ENCODE results near the gene FGD6. TPM values are rescaled to one million over a fixed set of nuclear protein-coding genes. Genes with fewer than 3 reads are reported as not detected.

Gene FGD6
- total and polyA plus RNA-seq, 2 of the 4 experiments (the other 2 are of a cell fraction): 2.6 to 9.5 TPM

GRCh38 chr12:95158919-95159318 is 58.3 kb downstream of the FGD6 start:
- no peak overlapping the region for H3K18ac ChIP-seq (ENCODE audit: low read depth, low read length)

More at GRCh38 chr12:95158919-95159318, 58.3 kb downstream of the FGD6 start:
- in situ Hi-C loops (cut with MboI; ENCODE audit: low sequenced_read_pairs) (no loop called here), dilution Hi-C loops (cut with HindIII; ENCODE audit: low sequenced_read_pairs, unreplicated experiment) (no loop called here), intact Hi-C loops (cut with micrococcal nuclease) (no loop called here)
- Histone ChIP-seq H2AK5ac (ENCODE audit: low read depth, low read length) (no peak overlapping the region), H3K4ac (ENCODE audit: low read depth, low read length) (no peak overlapping the region), H2AFZ (replicated peaks; ENCODE audit: low read length, poor library complexity) (no peak overlapping the region), H4K91ac (ENCODE audit: insufficient read depth, low read depth, low read length) (no peak overlapping the region), H3K56ac (ENCODE audit: extremely low read depth, insufficient read depth, low read length) (no peak overlapping the region), H3K79me1 (ENCODE audit: low read depth in 1 of 2, low read length in 2 of 2) (no peaks in the 10 kb centered on the region; a peak in 1 of 4 replicates), H3K14ac (replicated peaks; ENCODE audit: low read depth, low read length) (no peak overlapping the region), H3K4me1 (ENCODE audit: control insufficient read depth, insufficient read depth, low read length) (peaks cover 1% of the 10 kb centered on the region; the same call in 1 of the 2 replicates), H3K27me3 (ENCODE audit: control insufficient read depth, insufficient read depth, low read length) (no peaks in the 10 kb centered on the region), H3K4me3 (ENCODE audit: insufficient read depth, low read depth, low read length) (no peak overlapping the region), H4K5ac (ENCODE audit: low read depth, low read length) (no peak overlapping the region), H2BK120ac (ENCODE audit: low read depth, low read length) (no peak overlapping the region), H3K27ac (ENCODE audit: insufficient read depth, low read length) (no peak overlapping the region), H3K9ac (ENCODE audit: low read depth, low read length) (no peak overlapping the region), H3K36me3 (ENCODE audit: control insufficient read depth, insufficient read depth, low read length) (no peaks in the 10 kb centered on the region), H2BK20ac (ENCODE audit: low read depth, low read length) (no peak overlapping the region), H3K23ac (ENCODE audit: low read depth, low read length) (no peak overlapping the region), H4K20me1 (ENCODE audit: insufficient read depth, low read length) (no peaks in the 10 kb centered on the region), H3K4me2 (ENCODE audit: low read depth, low read length) (no peak overlapping the region), H2BK15ac (ENCODE audit: low read depth, low read length) (no peak overlapping the region), H3K9me1 (ENCODE audit: insufficient read depth, low read length) (no peaks in the 10 kb centered on the region), H3K9me3 (ENCODE audit: control insufficient read depth, insufficient read depth, low read length) (no peaks in the 10 kb centered on the region), H2AK9ac (replicated peaks; ENCODE audit: low read depth, low read length, poor library complexity) (no peak overlapping the region), H4K8ac (ENCODE audit: low read depth in 2 of 2, low read length in 2 of 2) (no peak overlapping the region), H2BK5ac (ENCODE audit: low read depth, low read length, poor library complexity, severe bottlenecking) (no peak overlapping the region)
- WGBS, 2 experiments (ENCODE audit: extremely low coverage in 2 of 2, insufficient read length in 1 of 2): no CpG with 5 or more reads among the region's 3 CpGs
- BruUV-seq (replicated peaks): no TSS peak
- DNase-seq (no peak), ATAC-seq (ENCODE audit: low read depth) (no peak)
- CTCF ChIA-PET: no interaction called here
- POLR2A ChIA-PET (ENCODE audit: unreplicated experiment): no interaction called here
- TF ChIP-seq RAD21 (IDR thresholded peaks at IDR 0.05; ENCODE audit: low read length): no peak
- TF ChIP-seq NFE2L2 (IDR thresholded peaks at IDR 0.05; ENCODE audit: low read depth, low read length): no peak
- TF ChIP-seq USF2 (IDR thresholded peaks at IDR 0.05; ENCODE audit: low read depth, low read length): no peak
- TF ChIP-seq ELK1 (IDR thresholded peaks at IDR 0.05; ENCODE audit: borderline replicate concordance, low read depth, low read length): no peak
- TF ChIP-seq CEBPB (IDR thresholded peaks at IDR 0.05; ENCODE audit: low read depth, low read length): no peak
- no peak for TF ChIP-seq MAZ (IDR thresholded peaks at IDR 0.05; ENCODE audit: borderline replicate concordance, low read depth, low read length)
- no peak for TF ChIP-seq MAFK (IDR thresholded peaks at IDR 0.05; ENCODE audit: low read depth, low read length)
- TF ChIP-seq BHLHE40 (IDR thresholded peaks at IDR 0.05; ENCODE audit: low read depth, low read length): no peak
- TF ChIP-seq SMC3 (IDR thresholded peaks at IDR 0.05; ENCODE audit: low read depth, low read length): no peak
- TF ChIP-seq MXI1 (IDR thresholded peaks at IDR 0.05; ENCODE audit: borderline replicate concordance, low read depth, low read length): no peak
- TF ChIP-seq CHD1 (IDR thresholded peaks at IDR 0.05; ENCODE audit: low read depth, low read length): no peak
- TF ChIP-seq CTCF (conservative IDR thresholded peaks at IDR 0.05; ENCODE audit: low read depth, low read length): no peak
- TF ChIP-seq FOS (IDR thresholded peaks at IDR 0.05; ENCODE audit: low read depth, low read length): no peak
- no peak for TF ChIP-seq RCOR1 (IDR thresholded peaks at IDR 0.05; ENCODE audit: insufficient replicate concordance, low read length)
- TF ChIP-seq RFX5 (IDR thresholded peaks at IDR 0.05; ENCODE audit: low read depth, low read length): no peak
- no peak for TF ChIP-seq POLR2A (IDR thresholded peaks at IDR 0.05; ENCODE audit: low read depth, low read length)

Measured in IMR-90 (cell line).